ENCODE measurements around the gene ANTXR1. TPM values are rescaled to one million over a fixed set of nuclear protein-coding genes. Genes with fewer than 3 reads are reported as not detected.

ANTXR1 gene
- total and polyA plus RNA-seq, 2 donors from 2014 or later = 7.0 to 42.6 TPM

- no peaks in the 10 kb centered on the region for H3K4me1 ChIP-seq (ENCODE audit: control insufficient read depth in 2 of 3, insufficient read depth in 2 of 3, low read depth in 1 of 3, low read length in 3 of 3)
- peaks cover 0 to 4% (median 0%) of the 10 kb centered on the region in 3 donors for H3K36me3 ChIP-seq (ENCODE audit: control insufficient read depth in 2 of 3, insufficient read depth in 3 of 3, low read length in 3 of 3)
- DNase-seq (no peak), FAIRE-seq (no peak)
- intact Hi-C loops (cut with DNase I) = no loop called here
- no peak overlapping the region for H3K27ac ChIP-seq (ENCODE audit: low read depth in 2 of 2, low read length in 2 of 2)
- no peak for TF ChIP-seq CTCF (IDR thresholded peaks at IDR 0.05; ENCODE audit: borderline replicate concordance, extremely low read depth, insufficient read depth)
- H3K4me3 ChIP-seq (ENCODE audit: low read length in 3 of 3) = no peak overlapping the region
- no peaks in the 10 kb centered on the region for H3K27me3 ChIP-seq (ENCODE audit: control insufficient read depth, insufficient read depth, low read length)
- no peaks in the 10 kb centered on the region for H3K9me3 ChIP-seq (ENCODE audit: control insufficient read depth in 2 of 3, insufficient read depth in 1 of 3, low read length in 3 of 3)
- no peak overlapping the region for H3K9ac ChIP-seq (ENCODE audit: low read length in 3 of 3)
Measured at GRCh38 chr2:69075486-69075885, 62.5 kb downstream of the ANTXR1 start.

- intact Hi-C loops (cut with DNase I) = no loop called here
- no peak overlapping the region for H3K4me3 ChIP-seq (ENCODE audit: low read length in 3 of 3)
- H3K4me1 ChIP-seq (ENCODE audit: control insufficient read depth in 2 of 3, insufficient read depth in 2 of 3, low read depth in 1 of 3, low read length in 3 of 3) = no peaks in the 10 kb centered on the region
- H3K36me3 ChIP-seq (ENCODE audit: control insufficient read depth in 2 of 3, insufficient read depth in 3 of 3, low read length in 3 of 3) = peaks cover 0 to 4% (median 0%) of the 10 kb centered on the region in 3 donors
- no peak for DNase-seq
- no peak overlapping the region for H3K27ac ChIP-seq (ENCODE audit: low read depth in 2 of 2, low read length in 2 of 2)
- no peak for FAIRE-seq
- H3K27me3 ChIP-seq (ENCODE audit: control insufficient read depth, insufficient read depth, low read length) = no peaks in the 10 kb centered on the region
- H3K9me3 ChIP-seq (ENCODE audit: control insufficient read depth in 2 of 3, insufficient read depth in 1 of 3, low read length in 3 of 3) = no peaks in the 10 kb centered on the region
- no peak for TF ChIP-seq CTCF (IDR thresholded peaks at IDR 0.05; ENCODE audit: borderline replicate concordance, extremely low read depth, insufficient read depth)
- no peak overlapping the region for H3K9ac ChIP-seq (ENCODE audit: low read length in 3 of 3)
Measured at GRCh38 chr2:69076601-69077000, 63.6 kb downstream of the ANTXR1 start.

- Histone ChIP-seq H3K4me1 (ENCODE audit: control insufficient read depth in 2 of 3, insufficient read depth in 2 of 3, low read depth in 1 of 3, low read length in 3 of 3) (peaks cover 0 to 2% (median 2%) of the 10 kb centered on the region in 3 donors), H3K27ac (ENCODE audit: low read depth in 2 of 2, low read length in 2 of 2) (no peak overlapping the region), H3K9me3 (ENCODE audit: control insufficient read depth in 2 of 3, insufficient read depth in 1 of 3, low read length in 3 of 3) (no peaks in the 10 kb centered on the region), H3K4me3 (ENCODE audit: low read length in 3 of 3) (no peak overlapping the region), H3K27me3 (ENCODE audit: control insufficient read depth, insufficient read depth, low read length) (no peaks in the 10 kb centered on the region), H3K36me3 (ENCODE audit: control insufficient read depth in 2 of 3, insufficient read depth in 3 of 3, low read length in 3 of 3) (peaks cover 0 to 4% (median 0%) of the 10 kb centered on the region in 3 donors), H3K9ac (ENCODE audit: low read length in 3 of 3) (no peak overlapping the region)
- no peak for TF ChIP-seq CTCF (IDR thresholded peaks at IDR 0.05; ENCODE audit: borderline replicate concordance, extremely low read depth, insufficient read depth)
- FAIRE-seq = no peak
- intact Hi-C loops (cut with DNase I) = no loop called here
- no peak for DNase-seq
Measured at GRCh38 chr2:69077252-69077950, 64.4 kb downstream of the ANTXR1 start.
